IMR-90 (cell line): ENCODE measurements around the gene TIAM1. TPM values are rescaled to one million over a fixed set of nuclear protein-coding genes. Genes with fewer than 3 reads are reported as not detected.

Source experiments
- ATAC-seq: fragments of 200-7000 bp; cut with Tn5 transposase; 2 replicates; pipeline ENCODE4 v1.9.1; 2020; ENCODE audit warnings: low read depth, mild to moderate bottlenecking, moderate library complexity
- BruUV-seq: library from RNA; stranded (reverse); fragments of 400-500 nt; replicated peaks from 2 replicates; lab custom pipeline; 2021; lab: Mats Ljungman, UMichigan
- CTCF ChIA-PET: fragments of 300-600 bp; formaldehyde crosslinking; extraction: SDS; loops from one replicate; lab custom pipeline; 2021; ENCODE audit warnings: antibody characterized with exemption; lab: Yijun Ruan, JAX
- POLR2A ChIA-PET: fragments of 300-600 bp; sonication (Branson Sonifier 250); formaldehyde crosslinking; loops from one replicate; lab custom pipeline; 2022; ENCODE audit warnings: antibody characterized with exemption; ENCODE audit not compliant: unreplicated experiment; lab: Charles Lee
- DNase-seq: peaks from one replicate; pipeline ENCODE4 v3.0.0; 2013
- H2AFZ ChIP-seq: replicated peaks from 2 replicates; pipeline ENCODE3; 2013; ENCODE audit warnings: low read length, mild to moderate bottlenecking; ENCODE audit not compliant: poor library complexity
- H2AK5ac ChIP-seq: 2 replicates; pipeline ENCODE4 v1.6.1; 2013; ENCODE audit warnings: low read depth, low read length, inconsistent platforms
- H2AK9ac ChIP-seq: replicated peaks from 2 replicates; pipeline ENCODE3; 2013; ENCODE audit warnings: mild to moderate bottlenecking, low read depth, low read length, moderate library complexity; ENCODE audit not compliant: poor library complexity
- H2BK120ac ChIP-seq: 2 replicates; pipeline ENCODE4 v1.6.1; 2013; ENCODE audit warnings: low read depth, low read length, inconsistent platforms
- H2BK15ac ChIP-seq: 3 replicates; pipeline ENCODE4 v1.6.1; 2013; ENCODE audit warnings: low read depth, low read length, inconsistent platforms
- H2BK20ac ChIP-seq: 2 replicates; pipeline ENCODE4 v1.6.1; 2013; ENCODE audit warnings: low read depth, mild to moderate bottlenecking, inconsistent platforms, low read length, moderate library complexity
- H2BK5ac ChIP-seq: 2 replicates; pipeline ENCODE4 v1.6.1; 2013; ENCODE audit warnings: mild to moderate bottlenecking, low read depth, low read length, inconsistent platforms; ENCODE audit not compliant: poor library complexity, severe bottlenecking
- H3K14ac ChIP-seq: replicated peaks from 2 replicates; pipeline ENCODE4 v1.6.1; 2013; ENCODE audit warnings: low read depth, low read length, inconsistent platforms
- H3K18ac ChIP-seq: 2 replicates; pipeline ENCODE4 v1.6.1; 2013; ENCODE audit warnings: low read depth, low read length, control low read depth
- H3K23ac ChIP-seq: 2 replicates; pipeline ENCODE4 v1.6.1; 2013; ENCODE audit warnings: low read depth, low read length, inconsistent platforms
- H3K27ac ChIP-seq: 2 replicates; pipeline ENCODE4 v1.5.1; 2013; ENCODE audit warnings: mild to moderate bottlenecking, control low read depth, low read length; ENCODE audit not compliant: insufficient read depth
- H3K27me3 ChIP-seq: 2 replicates; pipeline ENCODE4 v1.6.1; 2013; ENCODE audit warnings: low read length; ENCODE audit not compliant: control insufficient read depth, insufficient read depth
- H3K36me3 ChIP-seq: 2 replicates; pipeline ENCODE4 v1.6.1; 2013; ENCODE audit warnings: low read length, mixed read lengths; ENCODE audit not compliant: control insufficient read depth, insufficient read depth
- H3K4ac ChIP-seq: 2 replicates; pipeline ENCODE4 v1.6.1; 2013; ENCODE audit warnings: low read depth, low read length, inconsistent platforms
- H3K4me1 ChIP-seq: 2 replicates; pipeline ENCODE4 v1.6.1; 2013; ENCODE audit warnings: low read length, mixed read lengths; ENCODE audit not compliant: control insufficient read depth, insufficient read depth
- H3K4me2 ChIP-seq: 2 replicates; pipeline ENCODE4 v1.6.1; 2013; ENCODE audit warnings: low read depth, mild to moderate bottlenecking, control low read depth, low read length, moderate library complexity
- H3K4me3 ChIP-seq: 2 replicates; pipeline ENCODE4 v1.5.1; 2013; ENCODE audit warnings: low read depth, mild to moderate bottlenecking, control low read depth, low read length, moderate library complexity; ENCODE audit not compliant: insufficient read depth
- H3K56ac ChIP-seq: 2 replicates; pipeline ENCODE4 v1.6.1; 2013; ENCODE audit warnings: low read length, inconsistent platforms; ENCODE audit not compliant: insufficient read depth; ENCODE audit errors: extremely low read depth
- H3K79me1 ChIP-seq, 2 experiments: 2 replicates each; pipeline ENCODE4 v1.6.1; 2013; ENCODE audit warnings: low read length in 2 of 2, inconsistent platforms in 1 of 2, low read depth in 1 of 2
- H3K9ac ChIP-seq: 2 replicates; pipeline ENCODE4 v1.6.1; 2013; ENCODE audit warnings: low read depth, low read length, control low read depth
- H3K9me1 ChIP-seq: 2 replicates; pipeline ENCODE4 v1.6.1; 2013; ENCODE audit warnings: low read length, inconsistent platforms; ENCODE audit not compliant: insufficient read depth
- H3K9me3 ChIP-seq: 2 replicates; pipeline ENCODE4 v1.6.1; 2013; ENCODE audit warnings: low read length; ENCODE audit not compliant: control insufficient read depth, insufficient read depth
- H4K20me1 ChIP-seq: 2 replicates; pipeline ENCODE4 v1.6.1; 2013; ENCODE audit warnings: low read length, inconsistent platforms; ENCODE audit not compliant: insufficient read depth
- H4K5ac ChIP-seq: 2 replicates; pipeline ENCODE4 v1.6.1; 2013; ENCODE audit warnings: mild to moderate bottlenecking, low read depth, low read length, control low read depth
- H4K8ac ChIP-seq, 2 experiments: 2 replicates each; pipeline ENCODE4 v1.6.1; 2013; ENCODE audit warnings: low read depth in 2 of 2, low read length in 2 of 2, control low read depth in 1 of 2, inconsistent platforms in 1 of 2
- H4K91ac ChIP-seq: 2 replicates; pipeline ENCODE4 v1.6.1; 2013; ENCODE audit warnings: low read depth, low read length, inconsistent platforms; ENCODE audit not compliant: insufficient read depth
- CTCF ChIP-seq: conservative IDR thresholded peaks from 2 replicates; pipeline ENCODE4 v1.5.1; 2012; ENCODE audit warnings: mild to moderate bottlenecking, low read depth, low read length, improper control_type of control experiment
- MXI1 ChIP-seq: IDR thresholded peaks from 2 replicates; pipeline ENCODE4 v1.6.1; 2012; ENCODE audit warnings: low read depth, mild to moderate bottlenecking, low read length, moderate library complexity, borderline replicate concordance
- RFX5 ChIP-seq: IDR thresholded peaks from 2 replicates; pipeline ENCODE4 v1.8.0; 2012; ENCODE audit warnings: low read depth, mild to moderate bottlenecking, low read length, moderate library complexity
- WGBS, 2 experiments: methylation state at CpG; one replicate each; pipeline versions ENCODE4 v1.1.5 to v1.1.7; 2013; ENCODE audit warnings: missing lambda C conversion rate in 2 of 2; ENCODE audit not compliant: insufficient read length in 1 of 2; ENCODE audit errors: extremely low coverage in 2 of 2; 5-methylcytosine and 5-hydroxymethylcytosine counted together
- dilution Hi-C: fragments of 300-500 bp; cut with HindIII; formaldehyde crosslinking; loops from one replicate; pipeline ENCODE4 v1.14.3; 2018; ENCODE audit warnings: low sequenced_read_pairs; ENCODE audit not compliant: unreplicated experiment
- in situ Hi-C: fragments of 300-500 bp; cut with MboI; formaldehyde crosslinking; loops from 3 replicates; pipeline ENCODE4 v1.14.3; 2019; ENCODE audit warnings: low sequenced_read_pairs, inconsistent platforms, mixed read lengths
- intact Hi-C: fragments of 100-400 bp; cut with micrococcal nuclease; formaldehyde crosslinking; loops from 2 replicates; pipeline ENCODE4 v1.10.0; 2022
- polyA plus RNA-seq, 3 experiments: library from polyadenylated mRNA; depleted of rRNA; stranded (reverse); fragments of >200 nt; gene quantifications; 2 replicates each; pipeline ENCODE4 v1.2.3, GENCODE V29; 2012; ENCODE audit warnings: low replicate concordance in 1 of 3
- total RNA-seq: library from RNA; depleted of rRNA; stranded (reverse); fragments of >200 nt; gene quantifications from 2 replicates; pipeline ENCODE4 v1.2.3, GENCODE V29; 2012

Gene TIAM1
- total and polyA plus RNA-seq, 2 of the 4 experiments (the other 2 are of a cell fraction) = 2.9 to 9.3 TPM

GRCh38 chr21:31352836-31353235 lies 8.8 kb upstream of the TIAM1 start:
- BruUV-seq = no TSS peak

More at GRCh38 chr21:31352836-31353235, 8.8 kb upstream of the TIAM1 start:
- no peaks in the 10 kb centered on the region for H3K79me1 ChIP-seq
- no peak overlapping the region for H3K4ac ChIP-seq
- intact Hi-C loops (no loop called here), in situ Hi-C loops (no loop called here), dilution Hi-C loops (no loop called here)
- no peak overlapping the region for H4K8ac ChIP-seq
- peaks cover 3% of the 10 kb centered on the region; the same call in 1 of the 2 replicates for H3K27me3 ChIP-seq
- ChIA-PET POLR2A (no interaction called here), CTCF (interaction anchor here (0.6 kb wide), 1 partner anchor 141 kb away, joined by 6 read pairs; no protein-coding TSS in a partner anchor)
- no peak overlapping the region for H3K9ac ChIP-seq
- ATAC-seq (no peak), DNase-seq (no peak)
- no peak overlapping the region for H3K14ac ChIP-seq
- no peak overlapping the region for H2BK20ac ChIP-seq
- no peak overlapping the region for H4K5ac ChIP-seq
- H2AFZ ChIP-seq = no peak overlapping the region
- no peak overlapping the region for H3K23ac ChIP-seq
- H2BK5ac ChIP-seq = no peak overlapping the region
- H2AK5ac ChIP-seq = no peak overlapping the region
- TF ChIP-seq CTCF = no peak
- TF ChIP-seq RFX5 = no peak
- TF ChIP-seq MXI1 = no peak
- H3K56ac ChIP-seq = no peak overlapping the region
- H2BK120ac ChIP-seq = no peak overlapping the region
- no peaks in the 10 kb centered on the region for H3K36me3 ChIP-seq
- no peaks in the 10 kb centered on the region for H4K20me1 ChIP-seq
- no peaks in the 10 kb centered on the region for H3K9me3 ChIP-seq
- H3K4me1 ChIP-seq = no peaks in the 10 kb centered on the region
- WGBS, 2 experiments = no CpG with 5 or more reads among the region's 2 CpGs
- H2BK15ac ChIP-seq = no peak overlapping the region
- no peak overlapping the region for H3K4me3 ChIP-seq
- H3K18ac ChIP-seq = no peak overlapping the region
- H3K9me1 ChIP-seq = no peaks in the 10 kb centered on the region
- H2AK9ac ChIP-seq = no peak overlapping the region
- H3K4me2 ChIP-seq = no peak overlapping the region
- H3K27ac ChIP-seq = no peak overlapping the region
- no peak overlapping the region for H4K91ac ChIP-seq
